LNCaP clone FGC (cell line): ENCODE data around the gene TMEM271.

Experiments used
- DNase-seq: peaks from one replicate; pipeline ENCODE4 v3.0.0-alpha.2; 2011; ENCODE audit warnings: low read depth
- H3K4me3 ChIP-seq: 2 replicates; pipeline ENCODE4 v1.5.1; 2011; ENCODE audit warnings: mild to moderate bottlenecking, low read depth, low read length, control low read depth
- CTCF ChIP-seq: IDR thresholded peaks from 2 replicates; pipeline ENCODE4 v1.5.1; 2012; ENCODE audit warnings: mild to moderate bottlenecking; ENCODE audit not compliant: control insufficient read depth, insufficient read depth; ENCODE audit errors: extremely low read depth

TMEM271 gene

DNA sequence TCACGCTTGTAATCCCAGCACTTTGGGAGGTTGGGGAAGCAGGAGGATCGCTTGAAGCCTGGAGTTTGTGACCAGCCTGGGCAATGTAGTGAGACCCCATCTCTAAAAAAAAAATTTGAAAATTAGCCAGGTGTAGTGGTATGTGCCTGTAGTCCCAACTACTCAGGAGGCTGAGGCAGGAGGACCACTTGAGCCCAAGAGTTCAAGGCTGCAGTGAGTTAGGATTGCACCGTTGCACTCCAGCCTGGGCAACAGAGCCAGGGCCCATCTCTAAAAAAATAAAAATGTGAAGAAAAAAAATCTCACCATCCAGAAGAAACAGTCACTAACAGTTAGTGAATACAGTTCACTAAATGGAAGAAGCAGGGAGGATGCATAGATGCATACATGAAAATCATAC, 34.8 kb downstream of the TMEM271 start:
- TF ChIP-seq CTCF, result no peak

GRCh38 chr4:538542-539142, 37.5 kb downstream of the TMEM271 start:
- DNase-seq, result no peak
- no peak overlapping the region for H3K4me3 ChIP-seq
- no peak for TF ChIP-seq CTCF

More for the DNA sequence above, 34.8 kb downstream of the TMEM271 start:
- H3K4me3 ChIP-seq, result no peak overlapping the region
- no peak for DNase-seq

DNA sequence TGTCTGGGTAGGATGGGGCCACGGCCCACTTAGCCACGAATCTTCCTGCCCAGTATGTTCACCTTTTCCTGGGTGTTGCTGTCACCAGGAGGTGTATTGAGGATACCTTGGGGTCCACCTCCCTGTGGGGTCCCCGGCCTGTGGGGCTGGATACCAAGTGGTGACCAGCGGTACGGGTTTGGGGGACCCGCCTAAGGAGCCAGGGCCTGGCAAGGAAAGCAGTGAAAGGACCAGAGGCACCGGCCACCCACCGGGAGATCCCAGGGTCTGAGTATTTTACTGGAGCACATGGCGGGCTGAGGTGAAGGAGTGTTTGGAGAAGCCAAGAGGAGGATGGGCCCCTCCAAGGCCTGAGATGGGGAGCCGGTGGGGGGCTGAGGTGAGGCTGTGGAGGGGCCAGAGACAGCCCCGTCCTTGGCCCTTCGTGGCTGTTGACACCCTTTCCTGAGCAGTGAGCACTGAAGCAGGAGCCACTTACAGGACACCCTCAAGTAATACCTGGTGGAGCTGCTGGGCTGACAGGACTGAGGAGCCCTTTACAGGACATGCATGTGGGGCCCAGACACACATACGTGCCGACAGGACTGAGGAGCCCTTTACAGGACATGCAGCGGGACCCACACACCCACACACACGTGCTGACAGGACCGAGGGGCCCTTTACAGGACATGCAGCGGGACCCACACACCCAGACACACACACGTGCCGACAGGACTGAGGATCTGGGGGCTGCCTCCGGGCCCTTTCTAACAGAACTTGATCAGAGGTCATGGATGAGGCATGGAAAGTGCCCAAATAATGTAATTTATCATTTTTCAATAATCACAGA, 38.4 kb downstream of the TMEM271 start:
- DNase-seq, result no peak
- no peak for TF ChIP-seq CTCF
- no peak overlapping the region for H3K4me3 ChIP-seq

DNA sequence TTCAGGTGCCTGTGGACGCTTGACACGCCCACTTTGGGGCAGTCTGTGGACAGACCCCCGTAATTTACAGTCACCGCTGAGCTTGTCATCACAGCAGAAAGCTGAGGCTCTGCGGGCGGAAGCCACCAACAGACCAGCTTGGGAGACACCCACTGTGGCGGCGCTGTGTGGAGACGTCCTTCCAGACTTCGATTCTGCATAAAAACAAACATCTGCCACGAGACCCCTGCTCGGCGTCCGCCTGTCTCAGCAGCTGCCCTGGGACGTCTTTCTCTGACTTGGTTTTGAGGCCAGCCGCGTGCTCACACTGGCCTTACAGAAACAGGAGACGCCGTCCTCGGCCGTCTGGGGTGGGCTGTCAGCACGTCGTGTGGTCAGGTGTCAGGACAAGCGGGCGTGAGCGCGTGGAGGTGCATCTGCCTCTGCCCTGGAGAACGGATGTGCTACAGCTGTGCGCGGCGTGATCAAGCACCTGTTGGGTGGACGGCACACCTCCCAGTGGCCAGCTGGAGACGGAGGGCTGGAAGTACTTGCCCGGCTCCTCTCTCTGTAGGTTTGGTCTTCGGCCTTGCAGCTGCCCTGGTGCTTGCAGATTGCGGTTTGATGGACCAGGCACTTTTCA, 39.6 kb downstream of the TMEM271 start:
- TF ChIP-seq CTCF, result no peak
- no peak for DNase-seq
- H3K4me3 ChIP-seq, result no peak overlapping the region

- no peak for DNase-seq
- no peak for TF ChIP-seq CTCF
These were observed 40.2 kb downstream of the TMEM271 start for GRCh38 chr4:535924-536281.

DNA sequence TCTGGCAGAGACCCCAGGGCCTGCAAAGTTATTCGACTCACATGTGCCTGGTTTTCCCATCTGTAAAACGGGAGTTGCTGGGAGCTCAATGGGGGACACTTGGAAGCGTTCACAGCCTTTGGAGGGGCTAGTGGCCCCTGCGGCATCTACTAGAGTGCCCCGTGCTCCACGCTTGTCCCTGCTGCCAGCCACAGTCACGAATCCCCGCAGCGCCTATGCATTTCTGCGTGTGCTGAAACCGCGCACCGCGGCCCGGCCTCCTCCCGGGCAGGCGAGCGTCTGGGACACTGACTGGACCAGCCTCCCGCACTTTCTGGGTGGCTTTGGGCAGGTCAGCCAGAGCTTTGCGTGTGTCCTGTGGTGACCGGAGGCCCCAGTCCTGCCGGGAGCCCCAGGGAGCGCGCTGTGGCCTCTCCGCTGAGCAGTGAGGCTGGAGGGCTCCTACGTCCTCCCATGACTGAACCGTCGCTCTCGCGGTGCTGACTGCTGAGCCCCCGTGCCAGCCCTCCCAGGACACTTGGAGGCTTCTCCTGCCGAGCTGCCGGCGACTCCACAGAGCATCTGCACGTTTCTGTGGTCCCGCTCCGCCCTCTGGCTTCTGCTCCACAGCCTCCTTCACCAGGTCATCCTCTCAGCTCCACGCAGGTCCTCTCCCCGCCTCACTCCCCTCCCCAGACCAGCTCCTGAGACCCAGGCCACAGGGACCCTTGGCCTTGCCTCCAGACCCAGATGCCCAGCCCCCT, 40.7 kb downstream of the TMEM271 start:
- H3K4me3 ChIP-seq, result no peak overlapping the region
- DNase-seq, result no peak
- TF ChIP-seq CTCF, result no peak

More at GRCh38 chr4:535924-536281, 40.2 kb downstream of the TMEM271 start:
- H3K4me3 ChIP-seq, result no peak overlapping the region
